BLaER1 (cell line): Measurements from ENCODE around the gene PKMYT1.
A peak's percentile ranks its signal among the peaks of the same experiment; 100 is the strongest.
"Not testable (repeated sequence)": the region's sequence is repeated elsewhere in the genome, so short reads cannot be mapped to it uniquely, and the experiment has no call there.

ENCODE experiments used
- H3K27ac ChIP-seq: shearing (Covaris generic); formaldehyde crosslinking; 2 replicates; pipeline ENCODE4 v1.8.1; 2022
- H3K27me3 ChIP-seq: shearing (Covaris generic); formaldehyde crosslinking; 2 replicates; pipeline ENCODE4 v1.8.1; 2022
- H3K36me3 ChIP-seq: shearing (Covaris generic); formaldehyde crosslinking; 2 replicates; pipeline ENCODE4 v1.8.1; 2022
- H3K4me1 ChIP-seq: shearing (Covaris generic); formaldehyde crosslinking; 2 replicates; pipeline ENCODE4 v1.8.1; 2022
- H3K4me2 ChIP-seq: shearing (Covaris generic); formaldehyde crosslinking; 2 replicates; pipeline ENCODE4 v1.8.1; 2022
- H3K4me3 ChIP-seq: shearing (Covaris generic); formaldehyde crosslinking; 2 replicates; pipeline ENCODE4 v1.8.1; 2022
- H3K9ac ChIP-seq: shearing (Covaris generic); formaldehyde crosslinking; 2 replicates; pipeline ENCODE4 v1.8.1; 2022
- H3K9me3 ChIP-seq: shearing (Covaris generic); formaldehyde crosslinking; 2 replicates; pipeline ENCODE4 v1.8.1; 2022
- H4K20me1 ChIP-seq: shearing (Covaris generic); formaldehyde crosslinking; 2 replicates; pipeline ENCODE4 v1.8.1; 2022
- Cebpa-rat ChIP-seq: shearing (Covaris generic); IDR thresholded peaks from 2 replicates; pipeline ENCODE4 v1.8.1; 2022

The PKMYT1 gene

GRCh38 chr16:2953706-2954627, 26.3 kb downstream of the PKMYT1 start:
- H3K36me3 ChIP-seq, result peaks cover 15% of the 10 kb centered on the region
- peak overlapping the region; percentile 94 for H3K4me2 ChIP-seq
- H3K4me3 ChIP-seq, result peak overlapping the region; percentile 44
- H3K27ac ChIP-seq, result peak overlapping the region; percentile 96
- H3K9ac ChIP-seq, result peak overlapping the region; percentile 84
- no peaks in the 10 kb centered on the region for H4K20me1 ChIP-seq
- peaks cover 77% of the 10 kb centered on the region for H3K4me1 ChIP-seq
- no peak for TF ChIP-seq Cebpa-rat
- H3K27me3 ChIP-seq, result no peaks in the 10 kb centered on the region
- H3K9me3 ChIP-seq, result no peaks in the 10 kb centered on the region

DNA sequence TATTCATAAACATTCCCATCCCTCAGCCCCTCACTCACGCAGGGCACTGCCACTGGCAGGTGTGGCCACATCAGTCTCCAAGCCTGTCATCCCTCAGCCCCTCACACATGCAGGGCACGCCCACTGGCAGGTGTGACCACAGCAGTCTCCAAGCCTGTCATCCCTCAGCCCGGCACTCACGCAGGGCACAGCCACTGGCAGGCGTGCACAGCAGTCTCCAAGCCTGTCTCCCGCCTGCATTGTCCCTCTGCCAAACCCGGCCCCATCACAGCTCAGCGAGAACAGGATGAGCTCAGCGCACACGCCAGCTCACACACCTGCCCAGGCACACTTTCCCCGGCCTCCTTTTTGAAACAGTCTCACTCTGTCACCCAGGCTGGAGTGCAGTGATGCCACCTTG, 27.6 kb downstream of the PKMYT1 start:
- Histone ChIP-seq H3K9ac (peak overlapping the region; percentile 84; the same call in 1 of the 2 replicates), H3K9me3 (no peaks in the 10 kb centered on the region), H3K4me1 (peaks cover 74% of the 10 kb centered on the region), H3K27ac (peak overlapping the region; percentile 96), H4K20me1 (no peaks in the 10 kb centered on the region), H3K4me3 (no peak overlapping the region), H3K27me3 (no peaks in the 10 kb centered on the region), H3K36me3 (peaks cover 26% of the 10 kb centered on the region), H3K4me2 (peak overlapping the region; percentile 94)
- no peak for TF ChIP-seq Cebpa-rat

GRCh38 chr16:2950773-2951172, 29.5 kb downstream of the PKMYT1 start:
- H3K9ac ChIP-seq, result no peak overlapping the region
- TF ChIP-seq Cebpa-rat, result no peak
- no peaks in the 10 kb centered on the region for H4K20me1 ChIP-seq
- no peaks in the 10 kb centered on the region for H3K9me3 ChIP-seq
- peaks cover 61% of the 10 kb centered on the region for H3K4me1 ChIP-seq
- no peak overlapping the region for H3K4me3 ChIP-seq
- H3K4me2 ChIP-seq, result peak overlapping the region; percentile 94
- peaks cover 37% of the 10 kb centered on the region for H3K36me3 ChIP-seq
- peak overlapping the region; percentile 96 for H3K27ac ChIP-seq
- H3K27me3 ChIP-seq, result no peaks in the 10 kb centered on the region

- TF ChIP-seq Cebpa-rat, result no peak
- H3K9me3 ChIP-seq, result no peaks in the 10 kb centered on the region
Observed at GRCh38 chr16:2950353-2950724, 29.9 kb downstream of the PKMYT1 start.

GRCh38 chr16:2949705-2950352, 30.4 kb downstream of the PKMYT1 start:
- no peaks in the 10 kb centered on the region for H3K27me3 ChIP-seq
- no peak for TF ChIP-seq Cebpa-rat
- peaks cover 52% of the 10 kb centered on the region for H3K4me1 ChIP-seq
- peaks cover 42% of the 10 kb centered on the region for H3K36me3 ChIP-seq
- no peak overlapping the region for H3K4me3 ChIP-seq
- no peak overlapping the region for H3K9ac ChIP-seq
- no peaks in the 10 kb centered on the region for H4K20me1 ChIP-seq
- no peak overlapping the region for H3K27ac ChIP-seq
- no peaks in the 10 kb centered on the region for H3K9me3 ChIP-seq
- H3K4me2 ChIP-seq, result 0 out of 2 replicates have a peak overlapping the region, but pooled peaks have one; percentile 94

More at GRCh38 chr16:2950353-2950724, 29.9 kb downstream of the PKMYT1 start:
- no peak overlapping the region for H3K9ac ChIP-seq
- no peak overlapping the region for H3K27ac ChIP-seq
- peak overlapping the region; percentile 94; the same call in 1 of the 2 replicates for H3K4me2 ChIP-seq
- H3K4me3 ChIP-seq, result no peak overlapping the region
- peaks cover 57% of the 10 kb centered on the region for H3K4me1 ChIP-seq
- H3K36me3 ChIP-seq, result peaks cover 37% of the 10 kb centered on the region
- no peaks in the 10 kb centered on the region for H3K27me3 ChIP-seq
- H4K20me1 ChIP-seq, result no peaks in the 10 kb centered on the region

- no peaks in the 10 kb centered on the region for H3K9me3 ChIP-seq
- H3K4me3 ChIP-seq, result no peak overlapping the region
- H3K9ac ChIP-seq, result no peak overlapping the region
- TF ChIP-seq Cebpa-rat, result no peak
- peaks cover 48% of the 10 kb centered on the region for H3K36me3 ChIP-seq
- H3K4me2 ChIP-seq, result no peak overlapping the region
- H3K4me1 ChIP-seq, result peaks cover 44% of the 10 kb centered on the region
- no peaks in the 10 kb centered on the region for H3K27me3 ChIP-seq
- no peak overlapping the region for H3K27ac ChIP-seq
- H4K20me1 ChIP-seq, result no peaks in the 10 kb centered on the region
Observed at GRCh38 chr16:2948807-2949704, 31.2 kb downstream of the PKMYT1 start.

DNA sequence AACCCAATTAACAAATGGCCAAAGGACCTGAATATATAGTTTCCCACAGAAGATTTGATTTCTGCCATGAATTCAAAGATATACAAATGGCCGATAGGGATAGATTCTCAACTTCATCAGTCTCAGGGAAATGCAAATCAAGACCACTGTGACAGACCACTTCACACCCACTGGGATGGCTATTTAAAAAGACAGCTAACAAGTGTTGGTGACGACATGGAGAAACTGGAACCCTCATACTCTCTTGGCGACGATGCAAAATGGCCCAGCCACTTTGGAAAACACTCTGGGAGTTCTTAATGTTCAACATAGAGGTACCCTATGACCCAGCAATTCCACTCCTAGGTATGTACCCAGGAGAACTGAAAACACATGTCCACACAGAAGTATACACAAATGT, 33.6 kb downstream of the PKMYT1 start:
- TF ChIP-seq Cebpa-rat, result no peak
- H4K20me1 ChIP-seq, result no peaks in the 10 kb centered on the region
- peaks cover 30% of the 10 kb centered on the region for H3K4me1 ChIP-seq
- no peak overlapping the region for H3K4me3 ChIP-seq
- H3K36me3 ChIP-seq, result peaks cover 70% of the 10 kb centered on the region
- H3K27me3 ChIP-seq, result no peaks in the 10 kb centered on the region
- H3K9ac ChIP-seq, result no peak overlapping the region
- no peak overlapping the region for H3K27ac ChIP-seq
- no peaks in the 10 kb centered on the region for H3K9me3 ChIP-seq
- H3K4me2 ChIP-seq, result no peak overlapping the region

DNA sequence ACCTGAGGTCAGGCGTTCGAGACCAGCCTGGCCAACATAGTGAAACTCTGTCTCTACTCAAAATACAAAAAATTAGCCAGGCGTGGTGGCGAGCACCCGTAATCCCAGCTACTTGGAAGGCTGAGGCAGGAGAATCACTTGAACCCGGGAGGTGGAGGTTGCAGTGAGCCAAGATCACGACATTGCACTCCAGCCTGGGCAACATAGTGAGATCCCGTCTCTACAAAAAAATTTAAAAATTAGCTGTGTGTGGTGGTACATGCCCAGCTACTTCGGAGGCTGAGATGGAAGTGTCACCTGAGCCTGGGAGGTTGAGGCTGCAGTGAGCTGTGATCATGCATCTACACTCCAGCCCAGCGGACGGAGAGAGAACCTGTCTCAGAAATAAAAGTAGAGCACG, 36.5 kb downstream of the PKMYT1 start:
- H4K20me1 ChIP-seq, H3K9ac ChIP-seq, H3K4me3 ChIP-seq, H3K27me3 ChIP-seq, H3K27ac ChIP-seq, H3K9me3 ChIP-seq, H3K4me2 ChIP-seq: not testable (repeated sequence)
- Histone ChIP-seq H3K4me1 (peaks cover 38% of the 10 kb centered on the region), H3K36me3 (peaks cover 81% of the 10 kb centered on the region)

- peaks cover 82% of the 10 kb centered on the region for H3K36me3 ChIP-seq
- no peak for TF ChIP-seq Cebpa-rat
- peaks cover 11% of the 10 kb centered on the region for H4K20me1 ChIP-seq
- no peaks in the 10 kb centered on the region for H3K9me3 ChIP-seq
- no peaks in the 10 kb centered on the region for H3K27me3 ChIP-seq
- H3K4me2 ChIP-seq, result peak overlapping the region; percentile 36
- no peak overlapping the region for H3K4me3 ChIP-seq
- no peak overlapping the region for H3K9ac ChIP-seq
- H3K4me1 ChIP-seq, result peaks cover 55% of the 10 kb centered on the region
- no peak overlapping the region for H3K27ac ChIP-seq
Observed at GRCh38 chr16:2942045-2942444, 38.2 kb downstream of the PKMYT1 start.
